Activated naive CD8-positive, alpha-beta T cell treated with anti-CD3 and anti-CD28 coated beads, Interleukin-2, amount 10 ng/mL, durations not matched to agents 7 days and 5 days (primary cell): ENCODE data around the gene APBA1. TPM values are rescaled to one million over a fixed set of nuclear protein-coding genes. Genes with fewer than 3 reads are reported as not detected.

ENCODE experiments used
- ATAC-seq: fragments of 150-1000 bp; cut with Tn5 transposase; one replicate; pipeline ENCODE4 v1.10.0; 2021; ENCODE audit warnings: low read depth, moderate library complexity
- POLR2A ChIA-PET: fragments of 350-600 bp; sonication (Branson Sonifier 250); formaldehyde crosslinking; loops from one replicate; lab custom pipeline; 2021; ENCODE audit warnings: antibody characterized with exemption; lab: Charles Lee
- DNase-seq: peaks from one replicate; pipeline ENCODE4 v3.0.0; 2021
- H3K27ac Mint-ChIP-seq: one replicate; pipeline ENCODE4 v1.8.0; 2022; ENCODE audit warnings: mild to moderate bottlenecking, mixed read lengths
- H3K27me3 Mint-ChIP-seq: one replicate; pipeline ENCODE4 v1.8.0; 2022; ENCODE audit warnings: mild to moderate bottlenecking, moderate library complexity, mixed read lengths
- H3K36me3 Mint-ChIP-seq: one replicate; pipeline ENCODE4 v1.8.0; 2021; ENCODE audit warnings: mild to moderate bottlenecking, mixed read lengths
- H3K4me1 Mint-ChIP-seq: one replicate; pipeline ENCODE4 v1.8.0; 2021; ENCODE audit warnings: mixed read lengths
- H3K4me3 Mint-ChIP-seq: one replicate; pipeline ENCODE4 v1.8.0; 2022; ENCODE audit warnings: mild to moderate bottlenecking, moderate library complexity, mixed read lengths
- H3K9me3 Mint-ChIP-seq: one replicate; pipeline ENCODE4 v1.8.0; 2021; ENCODE audit warnings: mixed read lengths
- total RNA-seq, 2 experiments: library from RNA; stranded (reverse); gene quantifications; one replicate each; pipeline ENCODE4 v1.2.3, GENCODE V29; 2021

The APBA1 gene
- total RNA-seq, 2 experiments from 2014 or later, result 0.11 TPM

DNA sequence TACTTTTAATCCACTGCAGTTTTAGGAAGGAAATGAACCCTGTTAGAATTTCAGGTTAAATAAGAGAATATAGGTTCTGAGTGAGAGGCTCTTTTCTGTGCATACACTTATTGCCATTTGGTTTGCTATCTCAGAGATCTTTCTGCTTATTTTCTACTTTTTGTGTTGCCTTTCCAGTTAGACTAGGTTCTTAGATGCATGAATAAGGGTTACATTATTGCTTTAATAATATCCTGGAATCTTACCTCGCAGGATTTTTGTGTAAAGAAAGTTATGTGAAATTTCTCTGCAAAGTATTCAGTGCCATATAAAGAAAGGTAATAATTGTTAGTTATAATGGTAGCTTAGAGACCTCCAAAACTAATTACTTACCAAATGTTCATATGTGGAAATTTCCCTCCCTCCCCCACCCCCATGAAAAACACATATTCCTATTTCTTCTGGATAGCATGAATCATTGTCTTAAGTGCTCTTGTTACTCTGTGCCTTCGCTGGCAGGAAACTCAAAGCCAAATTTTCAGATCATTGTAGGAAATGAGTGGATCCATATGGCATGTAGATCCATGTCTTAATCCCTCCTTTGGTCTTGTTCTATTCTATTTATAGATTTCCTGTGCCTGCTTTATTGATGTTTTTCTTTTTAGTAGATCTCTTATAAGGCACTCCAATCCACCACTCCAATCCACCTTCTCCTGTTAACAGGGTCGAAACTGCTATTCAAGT lies 2.7 kb upstream of the APBA1 start:
- Mint-ChIP-seq H3K27ac (no peak overlapping the region), H3K9me3 (no peaks in the 10 kb centered on the region), H3K4me1 (peaks cover 4% of the 10 kb centered on the region), H3K27me3 (peaks cover 41% of the 10 kb centered on the region), H3K4me3 (no peak overlapping the region), H3K36me3 (no peaks in the 10 kb centered on the region)
- no peak for DNase-seq
- POLR2A ChIA-PET, result no interaction called here
- no peak for ATAC-seq

DNA sequence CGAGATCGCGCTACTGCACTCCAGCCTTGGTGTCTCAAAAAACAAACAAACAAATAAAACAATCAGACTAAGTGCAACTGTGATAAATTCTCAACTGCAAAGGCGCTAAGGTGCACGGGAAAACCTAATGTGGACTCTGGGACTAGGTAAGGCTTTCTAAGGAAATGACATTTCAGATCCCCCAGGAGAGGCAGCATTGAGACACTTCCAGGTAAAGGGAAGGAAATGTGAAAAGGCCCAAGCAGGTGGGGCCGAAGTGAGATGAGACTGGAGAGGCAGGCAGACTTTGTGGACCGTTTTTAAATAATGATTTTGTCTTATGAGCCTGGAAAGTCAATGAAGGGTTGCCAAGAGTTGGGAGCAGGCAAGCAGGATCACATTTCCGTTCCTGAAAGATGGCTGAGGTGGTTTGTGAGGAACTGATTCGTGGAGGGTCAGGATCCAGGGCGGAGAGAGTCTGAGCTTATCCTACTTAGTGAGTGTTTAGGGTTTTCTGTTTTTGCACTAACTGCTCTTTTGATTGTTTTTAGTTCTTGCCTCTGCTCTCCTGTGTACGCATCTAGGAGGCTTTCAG lies 2.0 kb upstream of the APBA1 start:
- ATAC-seq, result no peak
- Mint-ChIP-seq H3K27ac (no peak overlapping the region), H3K27me3 (peaks cover 43% of the 10 kb centered on the region), H3K4me3 (no peak overlapping the region), H3K36me3 (no peaks in the 10 kb centered on the region), H3K9me3 (no peaks in the 10 kb centered on the region), H3K4me1 (peaks cover 4% of the 10 kb centered on the region)
- POLR2A ChIA-PET, result interaction anchor here (0.9 kb wide), 1 partner anchor 86 kb away, joined by 5 read pairs; the partner anchor contains the start of gene PTAR1
- no peak for DNase-seq

DNA sequence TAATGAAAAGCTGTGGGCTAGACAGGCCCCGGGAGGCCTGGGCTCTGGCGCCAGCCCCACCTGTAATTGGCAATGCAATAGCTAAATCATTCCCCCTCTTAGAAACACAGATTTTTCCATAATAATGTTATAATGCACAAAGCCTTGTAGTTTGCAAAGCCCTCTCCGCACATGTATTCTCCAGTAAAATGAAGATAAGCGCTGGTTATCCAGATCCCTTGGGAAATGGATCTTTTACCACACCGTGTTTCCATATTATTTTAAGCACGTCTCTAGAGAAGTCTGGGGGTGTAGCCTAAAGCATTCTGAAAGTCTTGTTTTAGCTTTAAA lies 1.1 kb upstream of the APBA1 start:
- Mint-ChIP-seq H3K27ac (no peak overlapping the region), H3K9me3 (no peaks in the 10 kb centered on the region), H3K27me3 (peaks cover 39% of the 10 kb centered on the region), H3K4me3 (peak overlapping the region; percentile 79), H3K4me1 (peaks cover 4% of the 10 kb centered on the region), H3K36me3 (no peaks in the 10 kb centered on the region)
- POLR2A ChIA-PET, result interaction anchor here (0.6 to 0.9 kb wide), 3 partner anchors 85 to 452 kb away, joined by 3 to 5 read pairs (median 3); partner anchors contain the start of gene PTAR1
- DNase-seq, result no peak
- no peak for ATAC-seq

DNA sequence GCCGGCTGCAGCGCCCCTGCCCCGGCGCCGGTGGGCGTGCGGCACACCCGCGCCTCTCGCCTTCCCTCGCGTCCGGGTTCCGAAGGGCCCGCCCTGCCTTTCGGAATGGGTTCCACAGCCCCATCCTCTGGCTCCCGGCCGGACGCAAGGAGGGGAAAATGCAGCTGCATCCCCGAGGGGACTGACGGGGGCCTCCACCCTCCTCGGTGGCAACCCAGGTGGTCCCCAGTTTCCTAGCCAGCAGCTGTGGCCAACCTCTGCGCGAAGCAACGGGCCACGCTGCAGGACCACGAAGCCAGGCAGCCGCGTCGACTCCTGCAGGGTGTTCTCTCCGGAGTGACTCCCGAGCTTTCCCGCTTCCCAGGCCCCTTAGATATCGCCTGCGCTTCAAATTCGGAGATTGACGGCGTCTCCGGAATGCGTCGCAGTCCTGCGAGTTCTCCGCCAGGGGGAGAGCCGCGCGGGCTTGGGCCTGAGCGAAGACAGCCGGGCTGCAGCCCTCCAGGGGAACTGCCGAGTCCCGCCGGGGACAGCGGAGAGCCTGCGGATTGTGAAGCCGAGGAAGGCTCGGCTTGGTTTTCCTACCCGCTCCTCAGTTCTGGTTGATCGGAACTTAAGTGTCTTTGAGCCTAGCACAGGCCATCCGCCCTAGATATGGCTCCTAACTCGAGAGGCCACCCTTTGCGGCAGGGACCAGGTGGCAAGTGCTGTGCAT lies 582 bp upstream of the APBA1 start:
- Mint-ChIP-seq H3K9me3 (no peaks in the 10 kb centered on the region), H3K4me3 (peak overlapping the region; percentile 79), H3K4me1 (peaks cover 4% of the 10 kb centered on the region), H3K36me3 (no peaks in the 10 kb centered on the region), H3K27me3 (peaks cover 37% of the 10 kb centered on the region), H3K27ac (no peak overlapping the region)
- DNase-seq (peak; percentile 81), ATAC-seq (peak; percentile 93)
- POLR2A ChIA-PET, result interaction anchor here (0.6 to 0.9 kb wide), 3 partner anchors 86 to 451 kb away, joined by 3 to 5 read pairs (median 3); partner anchors contain the start of gene PTAR1

DNA sequence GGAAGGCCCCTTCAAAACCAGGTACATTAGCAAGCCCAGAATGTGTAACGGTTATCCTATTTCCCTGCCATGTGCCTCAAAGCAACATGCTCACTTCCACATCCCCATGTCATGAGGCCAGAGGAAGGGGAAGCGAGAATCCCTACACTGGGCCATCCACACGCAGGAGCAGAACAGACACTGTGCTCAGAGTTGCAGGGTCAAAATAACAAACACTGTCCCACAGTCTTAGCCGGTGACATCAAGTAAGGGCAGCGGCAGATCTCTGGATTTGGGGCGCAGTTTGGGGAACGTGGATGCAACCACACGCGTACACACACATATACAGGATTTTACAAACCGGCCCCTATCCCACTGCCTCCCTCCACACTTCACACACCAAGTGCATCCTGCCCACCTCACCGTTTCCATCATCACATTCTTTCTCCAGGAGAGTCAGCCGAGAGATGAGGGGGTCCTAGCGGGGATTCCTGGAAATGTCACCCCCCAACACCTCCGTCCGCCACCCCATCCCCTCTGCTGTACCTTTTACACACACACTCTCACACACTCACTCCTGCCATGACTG lies 776 bp downstream of the APBA1 start:
- H3K9me3 Mint-ChIP-seq, result no peaks in the 10 kb centered on the region

DNA sequence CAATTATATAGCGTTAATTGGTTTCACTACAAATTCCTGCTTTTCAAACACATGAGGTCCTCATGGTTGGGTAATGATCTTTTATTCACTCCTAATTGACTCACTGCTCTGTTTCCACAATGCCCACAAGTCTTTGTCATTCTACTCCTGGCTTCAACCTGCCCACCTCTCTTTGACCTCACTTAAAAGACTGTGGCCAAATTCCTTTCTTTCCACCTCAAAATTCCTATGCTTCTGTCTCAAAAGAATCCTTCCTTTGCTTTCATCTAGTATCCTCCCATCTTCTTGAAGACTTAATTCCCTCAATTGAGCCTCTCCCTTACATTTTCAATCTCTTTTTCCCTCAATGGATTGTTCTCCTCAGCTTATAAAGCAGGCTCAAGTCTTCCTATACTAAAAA lies 4.9 kb downstream of the APBA1 start:
- no peaks in the 10 kb centered on the region for H3K36me3 Mint-ChIP-seq
- no peak overlapping the region for H3K4me3 Mint-ChIP-seq
- H3K9me3 Mint-ChIP-seq, result no peaks in the 10 kb centered on the region
- DNase-seq (no peak), ATAC-seq (no peak)
- H3K27ac Mint-ChIP-seq, result no peak overlapping the region
- H3K4me1 Mint-ChIP-seq, result peaks cover 2% of the 10 kb centered on the region
- POLR2A ChIA-PET, result no interaction called here
- peaks cover 40% of the 10 kb centered on the region for H3K27me3 Mint-ChIP-seq

More for the DNA sequence above, 776 bp downstream of the APBA1 start:
- no peaks in the 10 kb centered on the region for H3K36me3 Mint-ChIP-seq
- DNase-seq (no peak), ATAC-seq (no peak)
- POLR2A ChIA-PET, result no interaction called here
- H3K4me3 Mint-ChIP-seq, result peak overlapping the region; percentile 35
- H3K4me1 Mint-ChIP-seq, result peaks cover 4% of the 10 kb centered on the region
- H3K27me3 Mint-ChIP-seq, result peaks cover 35% of the 10 kb centered on the region
- H3K27ac Mint-ChIP-seq, result no peak overlapping the region

DNA sequence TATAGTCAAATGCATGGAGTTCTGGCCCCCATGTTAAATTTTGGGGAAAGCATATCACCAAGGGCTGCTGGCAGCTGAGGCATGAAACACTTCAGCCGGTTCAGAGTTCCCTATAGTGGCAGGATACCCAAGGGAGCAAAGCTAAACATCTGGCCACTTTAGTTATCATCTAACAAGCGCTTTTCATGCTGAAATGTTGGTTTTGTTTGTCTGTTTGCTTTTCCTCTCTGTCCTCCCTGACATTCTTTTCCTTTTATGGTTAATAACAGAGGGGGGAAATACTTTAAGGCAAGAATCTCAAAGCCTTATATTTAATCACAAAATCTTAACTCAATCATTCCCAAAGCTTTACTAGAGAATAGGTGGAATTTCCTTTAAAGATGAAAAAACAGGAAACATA lies 11.9 kb downstream of the APBA1 start:
- ATAC-seq (no peak), DNase-seq (no peak)
- no peak overlapping the region for H3K4me3 Mint-ChIP-seq
- POLR2A ChIA-PET, result no interaction called here
- H3K27ac Mint-ChIP-seq, result no peak overlapping the region
- no peaks in the 10 kb centered on the region for H3K36me3 Mint-ChIP-seq
- H3K4me1 Mint-ChIP-seq, result no peaks in the 10 kb centered on the region
- peaks cover 25% of the 10 kb centered on the region for H3K27me3 Mint-ChIP-seq
- H3K9me3 Mint-ChIP-seq, result no peaks in the 10 kb centered on the region

DNA sequence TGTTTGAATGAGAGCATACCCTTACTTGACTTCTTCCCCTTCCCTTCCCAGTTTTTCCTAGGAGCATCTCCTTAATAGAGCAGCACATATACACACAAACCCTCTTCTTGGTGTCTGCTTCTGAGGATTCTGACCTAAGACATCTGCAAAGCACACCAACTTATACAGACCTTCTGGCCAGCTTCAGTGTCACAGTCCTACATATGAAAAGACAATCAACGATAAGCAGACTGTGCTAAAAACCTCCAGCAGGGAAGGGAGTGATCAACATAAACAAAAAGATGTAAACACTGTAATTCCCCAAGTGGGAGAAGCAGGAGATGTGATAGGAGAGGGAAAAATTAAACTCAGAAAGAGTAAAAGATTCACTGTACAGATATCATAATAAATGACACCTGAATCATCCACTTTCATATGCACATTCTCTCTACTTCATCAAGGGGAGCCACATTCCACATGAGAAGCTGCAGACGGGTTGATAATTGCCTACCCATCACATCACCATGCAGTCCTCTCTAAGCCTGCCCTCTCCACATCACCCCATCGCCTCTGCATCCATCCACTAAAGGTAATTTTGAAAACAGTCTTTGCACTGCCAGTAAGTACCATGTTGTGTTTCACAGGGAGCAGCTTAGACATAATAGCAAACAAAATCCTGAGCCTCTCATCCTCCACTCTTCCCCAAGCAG lies 13.0 kb downstream of the APBA1 start:
- no peaks in the 10 kb centered on the region for H3K9me3 Mint-ChIP-seq
- H3K4me1 Mint-ChIP-seq, result no peaks in the 10 kb centered on the region
- DNase-seq (no peak), ATAC-seq (no peak)
- POLR2A ChIA-PET, result no interaction called here
- no peak overlapping the region for H3K4me3 Mint-ChIP-seq
- H3K36me3 Mint-ChIP-seq, result no peaks in the 10 kb centered on the region
- H3K27me3 Mint-ChIP-seq, result peaks cover 21% of the 10 kb centered on the region
- no peak overlapping the region for H3K27ac Mint-ChIP-seq

DNA sequence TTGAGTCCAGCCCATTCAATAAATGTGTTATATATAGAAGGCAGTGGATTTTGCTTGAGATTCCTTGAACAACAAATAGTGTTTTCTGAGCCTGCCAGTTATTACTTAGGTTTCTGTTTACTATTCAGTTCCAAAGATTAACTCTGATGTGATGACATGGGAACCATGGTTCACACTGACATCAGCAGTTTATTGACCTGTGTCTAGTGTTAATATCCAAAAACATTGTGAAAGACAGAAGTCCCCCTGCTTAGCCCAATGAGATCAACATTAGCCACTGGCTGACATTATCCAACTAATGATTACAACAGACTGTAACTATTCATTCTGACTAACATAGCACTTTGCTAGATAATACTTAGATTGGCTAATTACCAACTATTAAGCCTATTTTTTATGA lies 14.9 kb downstream of the APBA1 start:
- peaks cover under 1% of the 10 kb centered on the region for H3K4me1 Mint-ChIP-seq
- no peak for ATAC-seq
- H3K27me3 Mint-ChIP-seq, result peaks cover 13% of the 10 kb centered on the region
- DNase-seq, result no peak
- no peak overlapping the region for H3K4me3 Mint-ChIP-seq
- H3K27ac Mint-ChIP-seq, result no peak overlapping the region
- H3K36me3 Mint-ChIP-seq, result no peaks in the 10 kb centered on the region
- POLR2A ChIA-PET, result no interaction called here
- H3K9me3 Mint-ChIP-seq, result no peaks in the 10 kb centered on the region

DNA sequence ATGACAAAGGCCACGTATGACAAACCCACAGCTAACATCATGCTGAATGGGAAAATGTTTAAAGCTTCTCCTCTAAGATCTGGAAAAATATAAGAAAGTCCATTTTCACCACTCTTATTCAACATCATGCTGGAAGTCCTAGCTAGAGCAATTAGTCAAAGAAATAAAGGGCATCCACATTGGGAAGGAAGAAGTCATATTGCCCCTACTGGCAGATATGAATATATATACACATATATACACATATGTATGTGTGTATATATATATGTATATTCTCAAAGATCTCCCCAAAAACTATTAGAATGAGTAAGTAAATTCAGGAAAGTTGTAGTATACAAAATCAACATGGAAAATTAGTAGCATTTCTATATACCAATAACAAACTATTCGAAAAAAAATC lies 17.1 kb downstream of the APBA1 start:
- Mint-ChIP-seq H3K9me3 (no peaks in the 10 kb centered on the region), H3K27me3 (peaks cover 11% of the 10 kb centered on the region), H3K4me1 (peaks cover 3% of the 10 kb centered on the region), H3K4me3 (no peak overlapping the region), H3K27ac (no peak overlapping the region), H3K36me3 (no peaks in the 10 kb centered on the region)
- POLR2A ChIA-PET, result no interaction called here
- DNase-seq, result no peak
- no peak for ATAC-seq

DNA sequence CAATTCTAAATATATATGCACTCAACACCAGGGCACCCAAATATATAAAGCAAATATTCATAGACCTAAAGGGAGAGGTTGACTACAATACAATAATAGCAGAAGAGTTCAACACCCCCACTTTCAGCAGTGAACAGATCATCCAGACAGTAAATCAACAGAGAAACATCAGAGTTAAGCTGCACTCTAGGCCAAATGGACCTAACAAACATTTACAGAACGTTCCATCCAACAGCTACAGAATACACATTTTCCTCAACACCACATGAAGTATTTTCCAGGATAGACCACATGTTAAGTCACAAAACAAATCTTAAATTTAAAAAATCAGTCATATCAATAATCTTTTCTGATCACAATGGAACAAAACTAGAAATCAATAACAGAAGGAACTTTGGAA lies 18.9 kb downstream of the APBA1 start:
- POLR2A ChIA-PET, result no interaction called here

DNA sequence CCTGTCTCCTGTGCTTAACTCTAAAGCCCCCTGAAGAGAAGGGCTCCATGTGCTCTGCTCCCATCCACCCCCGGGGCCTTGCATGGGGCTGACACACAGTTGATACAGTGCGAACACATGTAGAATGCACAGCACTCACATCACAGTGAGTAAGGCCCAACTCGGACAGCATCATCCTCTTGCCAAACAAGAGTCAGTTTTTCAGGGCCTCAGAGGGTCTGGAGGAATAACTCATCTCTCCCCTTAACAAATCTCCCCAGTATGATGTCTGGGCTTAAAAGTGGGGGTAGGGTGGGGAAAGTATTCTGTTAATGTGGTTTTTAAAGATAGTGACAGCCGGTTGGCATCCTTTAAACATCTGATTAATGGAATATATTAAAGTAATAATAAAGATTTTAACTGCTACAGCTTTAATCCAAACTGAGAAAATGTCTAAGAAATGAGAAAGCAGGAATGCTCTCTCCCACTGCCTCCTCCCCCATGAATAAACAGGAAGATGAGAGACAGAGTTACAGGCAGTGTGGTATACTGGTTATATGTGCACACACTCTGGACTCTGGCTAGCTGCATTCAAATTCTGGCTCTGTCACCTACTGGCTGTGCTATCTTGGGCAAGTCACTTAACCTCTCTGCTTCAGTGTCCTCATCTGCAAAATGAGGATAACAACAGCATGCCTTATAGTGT lies 22.5 kb downstream of the APBA1 start:
- ATAC-seq (no peak), DNase-seq (no peak)
- Mint-ChIP-seq H3K27me3 (no peaks in the 10 kb centered on the region), H3K4me1 (peaks cover 3% of the 10 kb centered on the region), H3K4me3 (no peak overlapping the region), H3K27ac (no peak overlapping the region), H3K36me3 (no peaks in the 10 kb centered on the region), H3K9me3 (no peaks in the 10 kb centered on the region)
- POLR2A ChIA-PET, result no interaction called here

More for the DNA sequence above, 18.9 kb downstream of the APBA1 start:
- no peaks in the 10 kb centered on the region for H3K27me3 Mint-ChIP-seq
- ATAC-seq (no peak), DNase-seq (no peak)
- no peaks in the 10 kb centered on the region for H3K9me3 Mint-ChIP-seq
- H3K27ac Mint-ChIP-seq, result no peak overlapping the region
- H3K36me3 Mint-ChIP-seq, result no peaks in the 10 kb centered on the region
- no peak overlapping the region for H3K4me3 Mint-ChIP-seq
- peaks cover 3% of the 10 kb centered on the region for H3K4me1 Mint-ChIP-seq

DNA sequence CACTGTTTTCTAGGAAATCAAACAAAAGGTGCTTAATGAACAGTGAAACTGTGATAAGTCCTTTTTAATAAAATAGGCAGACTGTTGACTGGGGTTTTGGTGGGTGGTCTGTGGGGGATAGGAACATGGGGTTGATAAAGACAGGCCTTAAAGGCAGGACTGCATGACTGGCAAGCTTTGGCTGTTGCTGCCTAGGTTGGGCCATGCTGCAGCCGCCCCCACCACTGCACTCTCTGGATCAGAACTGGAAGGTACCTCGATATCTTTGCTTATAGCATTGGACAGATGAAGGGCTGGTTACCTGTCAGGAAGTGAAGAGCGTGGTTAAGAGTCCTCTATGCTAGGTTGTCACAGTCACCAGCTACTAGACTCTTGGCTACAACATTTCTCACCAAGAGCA lies 24.4 kb downstream of the APBA1 start:
- POLR2A ChIA-PET, result no interaction called here
- peaks cover 3% of the 10 kb centered on the region for H3K4me1 Mint-ChIP-seq
- H3K36me3 Mint-ChIP-seq, result no peaks in the 10 kb centered on the region
- no peak overlapping the region for H3K27ac Mint-ChIP-seq
- H3K9me3 Mint-ChIP-seq, result no peaks in the 10 kb centered on the region
- no peak for DNase-seq
- ATAC-seq, result no peak
- H3K4me3 Mint-ChIP-seq, result no peak overlapping the region
- H3K27me3 Mint-ChIP-seq, result no peaks in the 10 kb centered on the region
